ENCODE measurements around the gene RASGRP1.

The RASGRP1 gene

DNA sequence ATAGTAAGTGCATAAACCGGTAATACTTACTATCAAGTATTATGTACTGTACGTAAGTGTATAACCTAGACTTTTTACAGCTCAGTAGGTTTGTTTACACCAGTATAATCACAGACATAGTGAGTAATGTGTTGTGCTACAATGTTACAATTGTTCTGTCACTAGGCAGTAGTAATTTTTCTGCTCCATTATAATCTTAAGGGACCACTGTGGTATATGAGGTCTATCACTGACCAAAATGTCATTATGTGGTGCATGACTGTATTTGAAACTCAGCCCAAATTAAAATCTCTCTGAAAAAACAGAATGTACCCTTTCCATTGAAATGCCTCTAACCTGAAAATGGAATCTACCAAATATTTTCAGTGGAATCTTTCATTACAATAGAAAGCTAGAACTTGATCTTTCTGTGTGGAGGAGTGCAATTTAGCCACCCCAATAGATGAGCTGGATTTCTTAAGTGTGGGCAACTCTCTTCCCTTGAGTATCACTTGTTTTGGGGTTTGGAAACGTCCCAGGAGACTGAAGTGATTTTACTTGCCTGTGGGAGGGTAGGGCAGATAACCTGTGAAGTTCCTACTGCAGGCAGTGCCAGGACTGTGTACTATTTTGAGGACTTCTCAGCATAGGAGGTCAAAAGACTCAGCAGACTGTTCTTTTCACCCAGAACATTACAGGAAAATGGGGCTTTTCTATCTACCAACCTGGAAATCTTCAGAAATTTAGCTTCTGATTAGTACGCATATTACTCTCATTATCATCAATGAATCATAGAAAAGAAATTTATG lies 59.7 kb downstream of the RASGRP1 start:
- DNase-seq (ENCODE audit: low spot score), result no peak

- no peak for DNase-seq (ENCODE audit: low spot score)
These were observed 61.1 kb downstream of the RASGRP1 start for GRCh38 chr15:38503496-38503895.

GRCh38 chr15:38499651-38500050 lies 65.0 kb downstream of the RASGRP1 start:
- DNase-seq (ENCODE audit: low spot score), result no peak

DNA sequence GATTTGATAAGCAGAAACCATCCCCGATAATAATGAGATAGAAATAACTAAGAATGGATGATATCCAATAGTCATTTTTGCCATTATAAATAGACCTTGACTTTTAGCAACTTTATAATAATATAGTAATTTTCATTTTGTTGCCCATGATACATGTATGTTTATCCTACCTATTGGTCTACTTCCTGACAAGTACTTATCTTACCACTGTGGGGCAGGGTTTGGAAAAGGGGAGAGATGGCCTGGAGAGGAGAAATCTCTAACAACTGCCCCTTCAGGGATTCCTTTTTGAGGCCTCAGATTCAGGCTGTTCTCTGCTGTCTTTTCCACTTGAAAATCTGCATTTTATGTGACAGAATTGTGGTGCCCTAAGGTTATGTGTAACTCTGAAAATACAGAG lies 68.5 kb downstream of the RASGRP1 start:
- DNase-seq (ENCODE audit: low spot score), result no peak

GRCh38 chr15:38490242-38490922 lies 74.2 kb downstream of the RASGRP1 start:
- DNase-seq (ENCODE audit: low spot score), result no peak

DNA sequence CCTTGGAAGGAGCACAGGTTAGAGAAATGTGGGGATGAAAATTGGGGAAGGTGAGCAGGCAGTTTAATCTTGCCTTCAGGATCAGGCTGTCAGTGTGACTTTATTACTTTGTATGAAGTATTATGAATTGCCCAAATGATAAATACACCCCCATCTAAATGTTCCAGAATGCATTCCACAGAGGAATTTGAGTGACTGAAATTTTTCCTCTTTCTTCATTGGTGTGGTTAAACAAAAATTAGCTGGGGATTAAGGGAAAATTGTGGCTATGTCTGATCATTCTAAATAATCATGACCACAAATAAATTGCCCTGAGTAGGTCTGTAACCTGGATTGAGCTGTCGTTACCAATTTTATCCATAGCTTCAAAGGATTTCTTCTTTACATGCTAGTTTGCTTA lies 77.2 kb downstream of the RASGRP1 start:
- no peak for DNase-seq (ENCODE audit: low spot score)

GRCh38 chr15:38486936-38487335 lies 77.7 kb downstream of the RASGRP1 start:
- no peak for DNase-seq (ENCODE audit: low spot score)

GRCh38 chr15:38482572-38482971 lies 82.0 kb downstream of the RASGRP1 start:
- no peak for DNase-seq (ENCODE audit: low spot score)

GRCh38 chr15:38481761-38482160 lies 82.9 kb downstream of the RASGRP1 start:
- DNase-seq (ENCODE audit: low spot score), result no peak

- no peak for DNase-seq (ENCODE audit: low spot score)
These were observed 83.5 kb downstream of the RASGRP1 start for GRCh38 chr15:38481113-38481512.

- DNase-seq (ENCODE audit: low spot score), result no peak
These were observed 84.9 kb downstream of the RASGRP1 start for GRCh38 chr15:38479756-38480155.

GRCh38 chr15:38479266-38479665 lies 85.3 kb downstream of the RASGRP1 start:
- no peak for DNase-seq (ENCODE audit: low spot score)

- DNase-seq (ENCODE audit: low spot score), result peak; percentile 54
These were observed 87.0 kb downstream of the RASGRP1 start for GRCh38 chr15:38477637-38478036.

DNA sequence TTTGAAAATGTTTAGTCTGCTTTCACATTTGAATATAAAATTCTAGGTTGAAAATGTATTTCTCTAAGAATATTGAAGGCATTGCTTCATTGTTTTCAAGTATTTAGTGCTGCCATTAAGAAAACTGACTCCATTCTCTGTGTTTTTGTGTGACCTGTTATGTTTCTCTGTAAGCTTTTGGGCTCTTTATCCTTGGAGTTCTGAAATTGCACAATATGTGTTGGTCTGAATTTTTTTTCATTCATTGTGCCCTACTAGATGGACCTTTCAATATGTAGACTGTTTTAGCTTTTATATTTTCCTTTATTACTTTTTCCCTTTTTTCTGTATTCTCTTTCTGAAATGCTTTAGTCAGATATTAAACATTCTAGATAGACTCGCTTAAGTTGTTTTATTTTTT lies 88.5 kb downstream of the RASGRP1 start:
- no peak for DNase-seq (ENCODE audit: low spot score)

DNA sequence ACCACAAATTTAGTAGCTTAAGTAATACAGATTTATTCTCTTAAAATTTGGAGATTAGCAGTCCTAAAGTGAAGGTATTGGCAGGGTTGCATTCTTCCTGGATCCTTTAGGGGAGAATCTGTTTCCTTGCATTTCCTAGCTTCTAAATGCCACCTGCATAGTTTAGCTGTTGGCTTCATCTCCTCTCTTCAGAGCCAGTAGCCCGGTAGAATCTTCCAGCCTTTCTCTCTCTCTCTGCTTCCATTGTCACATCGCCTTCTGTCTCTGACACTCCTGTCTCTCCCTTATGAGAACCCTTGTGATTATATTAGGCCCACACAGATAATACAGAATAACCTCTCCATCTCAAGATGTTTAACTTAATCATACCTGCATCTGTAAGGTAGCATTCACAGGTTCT lies 89.3 kb downstream of the RASGRP1 start:
- no peak for DNase-seq (ENCODE audit: low spot score)

DNA sequence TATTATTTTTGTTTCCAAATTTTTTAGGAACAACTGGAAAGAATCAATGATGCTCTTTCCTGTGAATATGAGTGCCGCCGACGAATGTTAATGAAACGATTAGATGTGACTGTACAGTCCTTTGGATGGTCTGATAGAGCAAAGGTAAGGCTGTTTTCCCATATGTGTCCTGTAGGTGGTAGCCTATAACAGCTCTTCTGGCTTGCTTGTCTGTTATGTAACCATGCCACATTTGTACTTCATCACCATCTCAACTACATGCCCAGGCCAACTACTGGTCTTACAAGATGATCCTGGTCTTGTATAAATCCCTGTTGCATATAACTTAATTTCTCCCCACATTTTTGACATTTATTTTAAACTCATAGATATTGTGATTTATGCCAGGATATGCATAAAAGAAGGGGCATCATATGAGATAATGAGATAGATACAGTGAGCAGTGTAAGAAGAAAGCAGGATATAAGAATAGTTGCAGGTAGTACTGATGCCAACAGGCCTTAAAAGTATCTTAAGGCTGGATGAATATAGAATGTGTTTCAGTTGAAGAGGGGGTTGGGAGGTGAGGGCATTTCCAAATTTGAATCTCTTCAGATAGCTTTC lies 90.4 kb downstream of the RASGRP1 start:
- DNase-seq (ENCODE audit: low spot score), result peak; percentile 79

DNA sequence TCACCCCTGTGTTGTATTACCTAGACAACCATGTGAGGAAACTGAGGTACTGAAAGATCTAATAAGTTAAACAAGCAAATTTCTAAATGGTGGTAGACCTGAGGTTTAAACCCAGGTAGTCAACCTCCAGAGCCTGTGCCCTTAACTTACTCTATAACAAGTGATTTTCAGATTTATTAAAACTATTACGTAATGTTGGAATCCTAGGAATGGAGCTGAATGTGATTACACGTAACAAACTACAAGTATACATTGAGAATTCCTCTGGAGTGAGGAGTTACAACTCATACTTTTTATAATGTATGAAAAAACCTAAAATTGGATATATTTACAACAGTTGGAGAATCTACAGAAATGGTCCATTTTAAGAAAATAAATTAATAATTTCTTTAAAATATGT lies 92.6 kb downstream of the RASGRP1 start:
- no peak for DNase-seq (ENCODE audit: low spot score)

GRCh38 chr15:38470816-38471215 lies 93.8 kb downstream of the RASGRP1 start:
- DNase-seq (ENCODE audit: low spot score), result no peak

GRCh38 chr15:38464675-38465074 lies 99.9 kb downstream of the RASGRP1 start:
- DNase-seq (ENCODE audit: low spot score), result no peak

DNA sequence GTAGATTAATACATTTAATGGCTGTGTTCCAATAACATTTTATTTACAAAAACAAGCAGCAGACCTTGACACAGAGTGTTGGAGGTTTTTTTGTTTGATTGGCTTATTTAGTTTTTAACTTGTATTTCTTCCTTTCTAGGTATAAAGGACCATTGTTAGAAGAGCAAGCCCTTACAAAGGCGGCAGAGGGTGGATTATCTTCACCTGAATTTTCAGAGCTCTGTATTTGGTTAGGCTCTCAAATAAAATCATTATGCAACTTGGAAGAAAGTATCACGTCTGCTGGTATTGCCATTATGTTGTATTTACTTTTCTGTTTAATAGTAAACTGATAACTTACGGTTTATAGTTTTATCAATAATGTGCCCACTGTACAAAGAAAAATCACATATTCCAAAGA lies 100.7 kb downstream of the RASGRP1 start:
- DNase-seq (ENCODE audit: low spot score), result no peak

DNA sequence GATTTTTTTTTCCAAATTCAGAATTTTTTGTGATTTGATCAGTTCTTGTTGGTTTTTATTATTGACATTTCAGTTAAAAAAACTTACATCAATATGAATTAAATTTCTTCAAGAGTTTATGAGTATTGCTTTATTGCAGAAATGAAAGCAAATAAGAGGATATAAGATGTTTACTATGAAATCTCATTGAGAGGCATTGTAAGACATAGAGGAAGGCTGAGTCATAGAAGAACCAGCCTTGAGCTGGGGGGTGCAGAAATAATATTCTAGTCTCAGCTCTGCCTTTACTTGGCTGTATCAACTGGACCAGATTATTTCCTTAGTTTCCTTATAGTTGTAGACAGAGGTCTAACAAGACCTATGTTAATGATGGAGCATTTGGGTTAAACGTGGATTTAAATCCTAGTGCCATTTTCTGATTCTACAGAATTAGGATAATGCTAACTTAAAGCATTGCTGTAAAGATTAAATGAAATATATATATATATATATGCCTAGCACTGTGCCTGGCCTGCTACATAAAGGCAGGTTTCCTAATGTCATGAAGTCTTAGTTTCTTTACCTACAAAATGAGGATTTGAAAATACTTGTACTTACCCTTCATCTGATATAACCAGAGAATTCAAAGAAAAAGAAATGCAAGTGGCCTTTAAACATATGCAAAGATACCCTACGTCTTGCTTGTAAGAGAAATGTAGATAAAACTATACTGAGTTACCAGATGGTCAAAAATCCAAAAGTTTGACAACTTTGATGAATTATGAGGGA lies 103.4 kb downstream of the RASGRP1 start:
- no peak for DNase-seq (ENCODE audit: low spot score)

DNA sequence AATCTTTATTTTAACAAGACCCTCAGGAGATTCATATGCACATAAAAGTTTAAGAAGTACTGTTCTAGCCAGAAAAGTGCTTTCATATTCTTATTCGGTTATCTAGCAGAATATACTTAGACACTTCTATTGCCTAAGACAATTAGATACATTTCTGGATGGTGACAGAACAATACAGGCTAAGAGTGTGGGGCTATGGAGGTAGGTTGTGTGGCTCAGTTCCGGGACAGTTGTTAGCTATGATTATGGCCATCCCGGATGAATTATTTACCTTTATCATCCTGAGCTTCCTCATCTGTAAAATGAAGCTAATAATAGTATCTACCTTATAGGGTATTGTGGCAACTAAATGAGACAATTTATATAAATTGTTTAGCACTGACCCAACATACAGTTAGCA lies 104.1 kb downstream of the RASGRP1 start:
- no peak for DNase-seq (ENCODE audit: low spot score)

DNA sequence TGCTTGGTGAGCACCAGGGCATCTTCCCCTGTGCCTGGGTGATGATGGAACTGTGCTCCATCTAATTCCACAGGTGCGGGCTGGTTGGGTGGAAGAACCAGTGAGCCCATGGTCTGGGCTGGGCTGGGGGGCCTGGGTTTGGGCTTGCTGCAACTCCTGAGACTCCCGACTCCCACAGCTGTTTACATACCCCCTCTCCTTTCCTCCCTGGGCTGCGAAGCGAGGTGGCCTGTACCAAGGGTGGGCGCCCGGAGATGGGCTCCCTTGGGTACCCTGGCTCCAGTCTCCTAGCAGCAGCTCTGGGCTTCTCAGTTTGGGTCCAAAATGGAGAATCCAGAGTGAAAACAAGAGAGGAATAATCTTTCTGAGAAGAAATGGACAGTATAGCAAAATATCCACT lies 105.1 kb downstream of the RASGRP1 start:
- DNase-seq (ENCODE audit: low spot score), result no peak

Data from putamen (tissue), 1 donor.